Pancreas (tissue), 10 donors: Measurements from ENCODE around the gene ATP23. TPM values are rescaled to one million over a fixed set of nuclear protein-coding genes. Genes with fewer than 3 reads are reported as not detected.

Source experiments
- ATAC-seq, 4 donors: fragments of 200-7000 bp; cut with Tn5 transposase; one replicate each; pipeline versions ENCODE4 v1.8.0 to v1.9.1; 2020; ENCODE audit warnings: mild to moderate bottlenecking in 4 of 4, moderate library complexity in 4 of 4
- DNase-seq, 6 donors: peaks; one replicate each; pipeline ENCODE4 v3.0.0-alpha.2; 2020
- FAIRE-seq: peaks from 2 replicates; lab custom pipeline; 2012; peaks lifted over from hg19 to GRCh38; lab: Jason Lieb, UNC
- H3K27ac ChIP-seq, 4 donors: fragments of 200-600 bp; sonication (generic); 1 replicate in 3 of 4; 2 replicates in 1 of 4; pipeline versions ENCODE4 v1.5.0 to v1.8.0; 2020
- H3K27me3 ChIP-seq, 4 donors: fragments of 200-600 bp; one replicate each; pipeline ENCODE4 v1.8.0; 2021
- H3K36me3 ChIP-seq, 3 donors: fragments of 200-600 bp; sonication (generic) in 1 of 3; one replicate each; pipeline versions ENCODE4 v1.5.0 to v1.8.0; 2020 to 2021
- H3K4me1 ChIP-seq, 3 donors: fragments of 200-600 bp; one replicate each; pipeline ENCODE4 v1.8.0; 2021
- H3K4me3 ChIP-seq, 4 donors: fragments of 200-600 bp; sonication (generic) in 2 of 4; one replicate each; pipeline versions ENCODE4 v1.5.0 to v1.8.0; 2020 to 2021
- H3K9me3 ChIP-seq, 4 donors: fragments of 200-600 bp; one replicate each; pipeline ENCODE4 v1.8.0; 2021
- CTCF ChIP-seq, 4 donors: fragments of 200-600 bp; sonication (generic) in 3 of 4; IDR thresholded peaks; one replicate each; pipeline versions ENCODE4 v1.5.0 to v1.8.0; 2021; ENCODE audit warnings: antibody characterized with exemption in 4 of 4
- WGBS, 2 donors: extraction: QIAGEN DNeasy Blood & Tissue Kit; methylation state at CpG; one replicate each; pipeline ENCODE4 v1.1.7; 2013; 5-methylcytosine and 5-hydroxymethylcytosine counted together
- intact Hi-C, 3 donors: fragments of 100-400 bp; cut with DNase I; formaldehyde crosslinking; loops; one replicate each; pipeline versions ENCODE4 v1.11.1 to v1.14.2; 2022
- polyA plus RNA-seq, 2 donors: library from polyadenylated mRNA; stranded (reverse); fragments of 200-250 nt; gene quantifications; one replicate each; pipeline ENCODE4 v1.2.3, GENCODE V29; 2013
- total RNA-seq, 6 donors: library from RNA; stranded (reverse); fragmentation: NEBNext Ultra II Directional in 4 of 6; extraction: Animal tissue kit (Norgen Biotek cat#: 25700) in 4 of 6; gene quantifications; one replicate each; pipeline versions ENCODE4 v1.2.1 to v1.2.4, GENCODE V29; 2021 to 2023
- donor health status: healthy with polysubstance abuse.
- donor health status: DM: no; HTN: no; CAD: no; lungs with moderate emphysema.
- donor health status: DM: no; HTN: no; CAD: no.
- donor health status: control.
- donor health status: control.
- donor health status: Bipolar disorder and iron deficiency.
- donor health status: DM: yes; HTN: yes; CAD: no.
- donor health status: DM: no; HTN: no; CAD: no.
- donor health status: DM: no; HTN: no; CAD: no.
- donor health status: DM: yes; HTN: yes; CAD: no.

ATP23 gene
- total and polyA plus RNA-seq, 8 donors: 2.7 to 5.7 (median 4.1) TPM

DNA sequence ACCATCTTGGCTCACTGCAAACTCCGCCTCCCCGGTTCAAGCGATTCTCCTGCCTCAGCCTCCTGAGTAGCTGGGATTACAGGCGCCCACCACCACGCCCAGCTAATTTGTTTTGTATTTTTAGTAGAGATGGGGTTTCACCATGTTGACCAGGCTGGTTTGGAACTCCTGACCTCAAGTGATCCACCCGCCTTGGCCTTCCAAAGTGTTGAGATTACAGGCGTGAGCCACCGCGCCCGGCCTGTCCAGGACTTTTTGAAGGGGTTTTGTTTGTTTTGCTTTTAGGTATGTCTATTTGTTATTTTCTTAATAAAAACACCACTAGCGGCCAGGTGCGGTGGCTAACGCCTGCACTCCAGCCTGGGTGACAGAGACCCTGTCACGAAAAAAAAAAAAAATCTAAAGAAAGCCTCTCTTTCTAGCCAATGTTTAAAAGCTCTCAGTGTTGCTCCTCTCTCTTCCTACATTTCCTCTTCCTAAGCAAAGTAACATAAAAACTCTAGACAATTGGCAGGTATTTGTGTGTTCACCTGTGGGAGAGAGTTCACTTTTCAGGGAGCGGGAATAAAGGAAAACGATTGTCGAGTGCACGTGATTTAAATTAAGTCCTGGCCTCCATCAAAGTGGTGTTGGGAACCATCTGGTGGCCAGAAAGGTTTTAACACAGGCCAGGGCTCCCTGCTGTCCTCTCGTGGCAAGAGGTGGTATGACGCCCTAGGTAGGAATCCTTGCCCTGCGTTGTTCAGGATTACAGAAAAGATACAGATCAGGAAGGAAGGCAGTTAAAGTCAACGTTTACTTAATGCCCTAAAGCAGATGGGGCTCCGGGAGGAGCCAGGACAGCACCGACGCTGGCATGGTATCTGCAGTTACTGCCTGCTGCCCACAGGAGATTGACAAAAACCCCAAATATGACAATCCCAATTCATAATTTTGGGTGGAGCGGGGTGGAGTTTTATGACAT lies 36.2 kb upstream of the ATP23 start:
- DNase-seq (peak; percentile 77 to 92 (median 86)), ATAC-seq (peak; percentile 94 to 100 (median 100)), FAIRE-seq (peak; percentile 94)
- no peaks in the 10 kb centered on the region for H3K4me1 ChIP-seq
- H3K9me3 ChIP-seq: no peaks in the 10 kb centered on the region
- WGBS, 2 donors: 38% methylated on average over 26 of the region's 26 CpGs
- no peak overlapping the region for H3K4me3 ChIP-seq
- intact Hi-C loops: loop anchor here in 2 of 3 donors (5.0 to 10.0 kb wide), 2 partner anchors 73 to 100 kb away; no protein-coding TSS in a partner anchor
- no peak overlapping the region for H3K27ac ChIP-seq
- no peaks in the 10 kb centered on the region for H3K36me3 ChIP-seq
- H3K27me3 ChIP-seq: no peaks in the 10 kb centered on the region
- peak; percentile 99 to 100 (median 100) for TF ChIP-seq CTCF (IDR thresholded peaks at IDR 0.05)

DNA sequence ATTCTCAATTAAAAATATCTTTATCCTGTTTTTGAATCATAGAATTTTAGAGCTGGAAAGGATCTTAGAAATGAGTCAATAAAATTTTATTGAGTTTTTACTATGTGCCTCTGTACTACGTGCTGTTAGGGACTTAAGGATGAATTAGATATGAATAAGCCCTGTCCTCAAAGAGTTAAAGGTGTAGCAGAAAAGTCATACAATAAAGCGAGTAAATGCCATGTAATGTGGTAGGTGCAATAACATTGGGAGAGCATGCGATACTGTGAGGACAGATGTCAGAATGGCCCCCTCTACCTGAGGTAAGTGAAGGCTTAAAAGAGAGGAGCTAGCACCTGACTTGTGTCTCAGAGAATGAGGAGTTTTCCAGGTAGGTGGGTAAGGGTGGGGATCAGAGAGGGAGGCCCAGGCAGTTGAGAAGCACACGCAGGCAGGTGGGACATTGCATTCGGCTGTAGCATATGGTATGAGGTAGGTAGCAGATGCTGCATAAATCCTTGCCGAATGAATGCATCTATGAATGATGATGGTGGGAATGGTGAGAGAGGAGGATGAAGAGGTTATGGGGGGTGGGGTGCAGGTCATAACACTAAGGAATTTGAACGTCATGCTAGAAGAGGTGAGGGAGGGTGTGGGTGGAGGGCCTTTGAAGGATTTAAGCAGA lies 35.4 kb upstream of the ATP23 start:
- intact Hi-C loops: loop anchor here in 2 of 3 donors (5.0 to 10.0 kb wide), 2 partner anchors 74 to 101 kb away; no protein-coding TSS in a partner anchor
- H3K27ac ChIP-seq: no peak overlapping the region
- ATAC-seq: no peak

GRCh38 chr12:57906821-57907220 lies 34.5 kb upstream of the ATP23 start:
- intact Hi-C loops: loop anchor here in 2 of 3 donors (5.0 to 10.0 kb wide), 2 partner anchors 75 to 102 kb away; no protein-coding TSS in a partner anchor
- TF ChIP-seq CTCF (IDR thresholded peaks at IDR 0.05): no peak
- no peak for FAIRE-seq

More for the DNA sequence above, 35.4 kb upstream of the ATP23 start:
- no peak for TF ChIP-seq CTCF (IDR thresholded peaks at IDR 0.05)
- no peak overlapping the region for H3K4me3 ChIP-seq
- DNase-seq (no peak), FAIRE-seq (no peak)
- WGBS, 2 donors: 64 to 66% methylated on average over 7 of the region's 7 CpGs
- no peaks in the 10 kb centered on the region for H3K9me3 ChIP-seq
- no peaks in the 10 kb centered on the region for H3K36me3 ChIP-seq
- no peaks in the 10 kb centered on the region for H3K4me1 ChIP-seq
- H3K27me3 ChIP-seq: no peaks in the 10 kb centered on the region

GRCh38 chr12:57907281-57907680 lies 34.1 kb upstream of the ATP23 start:
- ATAC-seq: no peak
- Histone ChIP-seq H3K27me3 (no peaks in the 10 kb centered on the region), H3K36me3 (no peaks in the 10 kb centered on the region), H3K27ac (no peak overlapping the region), H3K4me3 (no peak overlapping the region), H3K4me1 (no peaks in the 10 kb centered on the region), H3K9me3 (no peaks in the 10 kb centered on the region)
- intact Hi-C loops: loop anchor here in 2 of 3 donors (5.0 to 10.0 kb wide), 2 partner anchors 75 to 102 kb away; no protein-coding TSS in a partner anchor
- TF ChIP-seq CTCF (IDR thresholded peaks at IDR 0.05): no peak
- 51 to 55% methylated on average over 3 of the region's 3 CpGs for WGBS, 2 donors
- no peak for DNase-seq
- no peak for FAIRE-seq

More at GRCh38 chr12:57906821-57907220, 34.5 kb upstream of the ATP23 start:
- Histone ChIP-seq H3K27me3 (no peaks in the 10 kb centered on the region), H3K27ac (no peak overlapping the region), H3K36me3 (no peaks in the 10 kb centered on the region), H3K4me3 (no peak overlapping the region), H3K4me1 (no peaks in the 10 kb centered on the region), H3K9me3 (no peaks in the 10 kb centered on the region)
- 60 to 69% methylated on average over 4 of the region's 4 CpGs for WGBS, 2 donors
- DNase-seq (no peak), ATAC-seq (no peak)
